Smooth muscle cell (in vitro differentiated cells): ENCODE data around the gene ASMTL. TPM values are rescaled to one million over a fixed set of nuclear protein-coding genes. Genes with fewer than 3 reads are reported as not detected.

ENCODE experiments used
- DNase-seq: peaks from one replicate; lab custom pipeline; 2025; ENCODE audit not compliant: unreplicated experiment; lab: John Stamatoyannopoulos, UW
- H2AFZ ChIP-seq: fragments of 200-600 bp; sonication (generic); 2 replicates; pipeline ENCODE4 v1.6.0; 2016; ENCODE audit warnings: antibody characterized with exemption, low read depth, mild to moderate bottlenecking
- H3F3A ChIP-seq: fragments of 200-600 bp; sonication (generic); 2 replicates; pipeline ENCODE4 v1.6.0; 2017; ENCODE audit warnings: antibody characterized with exemption, low read depth
- H3K27ac ChIP-seq: fragments of 200-600 bp; sonication (generic); 2 replicates; pipeline ENCODE4 v1.5.1; 2016; ENCODE audit warnings: low read depth, mild to moderate bottlenecking
- H3K27me3 ChIP-seq: fragments of 200-600 bp; sonication (generic); 2 replicates; pipeline ENCODE4 v1.6.1; 2016; ENCODE audit warnings: low read depth, mild to moderate bottlenecking
- H3K36me3 ChIP-seq: fragments of 200-600 bp; sonication (generic); 2 replicates; pipeline ENCODE4 v1.5.1; 2016; ENCODE audit warnings: low read depth
- H3K4me1 ChIP-seq: fragments of 200-600 bp; sonication (generic); 2 replicates; pipeline ENCODE4 v1.5.1; 2016; ENCODE audit warnings: low read depth
- H3K4me2 ChIP-seq: fragments of 200-600 bp; sonication (generic); 2 replicates; pipeline ENCODE4 v1.6.0; 2016; ENCODE audit warnings: mild to moderate bottlenecking
- H3K4me3 ChIP-seq: fragments of 200-600 bp; sonication (generic); 2 replicates; pipeline ENCODE4 v1.5.1; 2016; ENCODE audit warnings: mild to moderate bottlenecking
- H3K79me2 ChIP-seq: fragments of 200-600 bp; sonication (generic); 2 replicates; pipeline ENCODE4 v1.6.0; 2016; ENCODE audit warnings: low read depth, mild to moderate bottlenecking
- H3K9ac ChIP-seq: fragments of 200-600 bp; sonication (generic); 2 replicates; pipeline ENCODE4 v1.6.0; 2016; ENCODE audit warnings: low read depth
- H3K9me3 ChIP-seq: fragments of 200-600 bp; sonication (generic); replicated peaks from 2 replicates; pipeline ENCODE4 v1.5.1; 2016; ENCODE audit warnings: low read depth
- H4K20me1 ChIP-seq: fragments of 200-600 bp; sonication (generic); 2 replicates; pipeline ENCODE4 v1.6.0; 2016; ENCODE audit warnings: low read depth
- WGBS: methylation state at CpG from one replicate; pipeline ENCODE4 v1.1.7; 2016; ENCODE audit warnings: low lambda C conversion rate; 5-methylcytosine and 5-hydroxymethylcytosine counted together
- polyA plus RNA-seq: library from polyadenylated mRNA; unstranded; fragments of >200 nt; fragmentation: Nextera tagmentation; extraction: Ambion mirVana; gene quantifications from 2 replicates; pipeline ENCODE4 v1.2.1, GENCODE V29; 2016
- total RNA-seq: library from RNA; depleted of rRNA; stranded (reverse); fragments of >200 nt; gene quantifications from 2 replicates; pipeline ENCODE4 v1.2.3, GENCODE V29; 2014
- TF ChIP-seq, protein P1 (sequence below): fragments of 200-600 bp; sonication (generic); IDR thresholded peaks from 2 replicates; pipeline ENCODE4 v1.5.1; 2017; ENCODE audit warnings: borderline replicate concordance, mild to moderate bottlenecking, antibody characterized with exemption; ENCODE audit not compliant: insufficient read depth, poor library complexity, severe bottlenecking

The ASMTL gene
- total and polyA plus RNA-seq, 2 experiments from 2014 or later = 20.0 to 50.5 TPM

DNA sequence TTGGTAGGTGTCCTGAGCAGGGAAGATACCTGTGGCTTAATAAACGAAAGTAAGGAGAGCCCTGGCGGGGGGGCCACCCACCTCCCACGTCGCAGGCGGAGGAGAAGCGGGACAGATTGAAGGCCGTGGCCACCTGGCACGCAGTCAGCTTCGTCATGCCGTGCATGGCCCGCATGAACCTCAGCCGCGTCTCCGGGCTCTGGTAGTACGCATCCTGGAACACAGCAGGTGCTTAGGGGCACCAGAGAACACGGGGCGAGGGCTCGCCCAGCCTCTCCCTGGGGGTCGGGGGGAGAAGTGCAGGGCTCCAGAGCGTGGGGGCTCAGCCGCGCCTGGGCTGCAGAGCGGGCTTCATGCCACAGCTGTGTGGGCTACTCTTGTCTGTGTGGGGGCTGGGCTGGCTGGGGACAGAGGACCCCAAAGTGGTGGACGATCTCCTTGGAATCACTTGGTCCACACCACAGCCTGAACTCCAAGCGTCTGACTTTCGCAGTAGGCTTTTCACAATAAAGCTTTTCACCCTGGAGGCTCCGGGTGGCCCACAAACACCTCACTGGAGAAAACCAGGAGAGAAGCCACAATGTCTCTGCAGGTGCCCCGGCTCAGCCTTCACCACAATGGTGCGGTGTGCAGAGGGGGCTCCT is 33.7 kb downstream of the ASMTL start:
- Histone ChIP-seq H3K4me1 (no peaks in the 10 kb centered on the region), H3K4me3 (no peak overlapping the region), H3F3A (no peaks in the 10 kb centered on the region), H3K79me2 (no peaks in the 10 kb centered on the region), H4K20me1 (no peaks in the 10 kb centered on the region), H3K4me2 (no peak overlapping the region), H3K9ac (no peak overlapping the region), H2AFZ (no peak overlapping the region), H3K27ac (no peak overlapping the region), H3K9me3 (peaks cover 2% of the 10 kb centered on the region), H3K36me3 (peaks cover 7% of the 10 kb centered on the region), H3K27me3 (no peaks in the 10 kb centered on the region)
- TF ChIP-seq, protein P1, sequence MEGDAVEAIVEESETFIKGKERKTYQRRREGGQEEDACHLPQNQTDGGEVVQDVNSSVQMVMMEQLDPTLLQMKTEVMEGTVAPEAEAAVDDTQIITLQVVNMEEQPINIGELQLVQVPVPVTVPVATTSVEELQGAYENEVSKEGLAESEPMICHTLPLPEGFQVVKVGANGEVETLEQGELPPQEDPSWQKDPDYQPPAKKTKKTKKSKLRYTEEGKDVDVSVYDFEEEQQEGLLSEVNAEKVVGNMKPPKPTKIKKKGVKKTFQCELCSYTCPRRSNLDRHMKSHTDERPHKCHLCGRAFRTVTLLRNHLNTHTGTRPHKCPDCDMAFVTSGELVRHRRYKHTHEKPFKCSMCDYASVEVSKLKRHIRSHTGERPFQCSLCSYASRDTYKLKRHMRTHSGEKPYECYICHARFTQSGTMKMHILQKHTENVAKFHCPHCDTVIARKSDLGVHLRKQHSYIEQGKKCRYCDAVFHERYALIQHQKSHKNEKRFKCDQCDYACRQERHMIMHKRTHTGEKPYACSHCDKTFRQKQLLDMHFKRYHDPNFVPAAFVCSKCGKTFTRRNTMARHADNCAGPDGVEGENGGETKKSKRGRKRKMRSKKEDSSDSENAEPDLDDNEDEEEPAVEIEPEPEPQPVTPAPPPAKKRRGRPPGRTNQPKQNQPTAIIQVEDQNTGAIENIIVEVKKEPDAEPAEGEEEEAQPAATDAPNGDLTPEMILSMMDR = no peak
- no peak for DNase-seq
- WGBS = 97% methylated on average over 24 of the region's 29 CpGs

DNA sequence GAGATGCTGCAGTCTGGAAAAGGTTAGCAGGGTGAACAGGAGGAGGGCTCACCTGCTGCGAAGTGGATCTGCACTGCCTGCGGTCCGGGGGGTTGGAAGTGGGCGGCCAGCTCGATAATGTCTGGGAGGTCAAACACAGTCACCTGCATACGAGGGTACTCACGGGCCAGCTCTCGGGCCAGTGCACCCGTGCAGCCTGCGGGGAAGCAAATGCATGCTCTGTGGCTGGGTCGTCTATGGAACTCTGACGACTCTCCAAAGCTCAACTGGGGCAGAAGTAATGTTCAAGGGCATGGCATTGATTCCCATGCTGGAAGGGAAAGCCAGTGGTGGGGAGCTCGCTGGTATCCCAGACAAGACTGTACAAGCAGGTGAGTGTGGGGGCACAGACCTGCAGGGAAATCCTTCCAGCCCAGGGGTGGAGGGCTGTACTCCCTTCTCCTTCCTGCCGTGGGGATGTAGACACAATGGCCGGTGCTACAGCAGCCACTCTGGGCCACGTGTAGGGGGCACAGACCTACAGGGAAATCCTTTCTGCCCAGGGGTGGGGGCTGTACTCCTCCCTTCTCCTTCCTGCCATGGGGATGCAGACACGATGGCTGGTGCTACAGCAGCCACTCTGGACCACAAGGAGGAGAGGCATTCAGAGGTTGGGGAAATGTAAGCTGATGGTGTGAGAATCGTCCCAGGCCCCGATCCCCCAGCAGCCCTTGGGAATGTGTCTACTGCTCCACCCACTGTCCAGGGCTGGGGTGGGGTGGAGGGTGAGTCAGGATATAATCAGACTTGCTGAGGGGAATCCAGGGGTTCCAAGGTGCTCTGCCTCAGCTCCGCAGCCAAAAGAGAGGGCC is 34.6 kb downstream of the ASMTL start:
- H3K4me2 ChIP-seq = no peak overlapping the region

DNA sequence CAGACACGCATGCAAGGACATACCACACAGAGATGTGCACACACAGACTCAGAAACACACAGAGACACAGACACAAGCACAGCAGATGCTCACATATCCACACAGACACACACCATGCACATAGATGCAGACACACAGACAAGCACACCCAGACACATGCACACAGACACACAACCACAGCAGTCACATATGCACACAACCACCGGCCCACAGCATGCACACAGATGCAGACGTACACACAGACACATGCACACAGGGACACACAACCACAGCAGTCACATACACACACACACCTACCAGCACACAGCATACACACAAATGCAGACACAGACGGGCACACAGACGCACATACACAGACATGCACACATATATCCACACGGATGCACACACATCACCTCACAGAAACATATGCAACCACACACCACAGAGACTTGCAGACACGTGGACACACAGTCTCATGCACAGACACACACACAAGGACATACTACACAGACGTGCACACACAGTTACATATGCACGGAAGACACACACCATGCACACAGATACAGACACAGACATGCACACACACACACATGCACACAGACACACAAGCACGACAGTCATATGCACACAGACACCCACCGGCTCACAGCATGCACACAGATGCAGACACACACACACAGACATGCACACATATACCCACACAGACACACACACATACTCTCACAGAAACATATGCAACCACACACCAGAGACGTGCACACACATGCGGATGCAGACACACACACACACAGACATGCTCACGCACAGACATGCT is 35.5 kb downstream of the ASMTL start:
- H3K27me3 ChIP-seq = no peaks in the 10 kb centered on the region
- no peak overlapping the region for H2AFZ ChIP-seq
- H3K9me3 ChIP-seq = no peaks in the 10 kb centered on the region
- H3K9ac ChIP-seq = no peak overlapping the region
- no peaks in the 10 kb centered on the region for H3K79me2 ChIP-seq
- no peak for DNase-seq
- no peak overlapping the region for H3K4me2 ChIP-seq
- H3K36me3 ChIP-seq = no peaks in the 10 kb centered on the region
- no peak overlapping the region for H3K4me3 ChIP-seq
- no peak overlapping the region for H3K27ac ChIP-seq
- no peaks in the 10 kb centered on the region for H3F3A ChIP-seq
- WGBS = 71% methylated on average over 14 of the region's 14 CpGs
- H4K20me1 ChIP-seq = no peaks in the 10 kb centered on the region
- no peaks in the 10 kb centered on the region for H3K4me1 ChIP-seq
- TF ChIP-seq, protein P1 = no peak

More for the DNA sequence above, 34.6 kb downstream of the ASMTL start:
- no peaks in the 10 kb centered on the region for H4K20me1 ChIP-seq
- H3K4me3 ChIP-seq = no peak overlapping the region
- no peaks in the 10 kb centered on the region for H3F3A ChIP-seq
- no peak overlapping the region for H3K27ac ChIP-seq
- no peak overlapping the region for H3K9ac ChIP-seq
- H3K27me3 ChIP-seq = no peaks in the 10 kb centered on the region
- TF ChIP-seq, protein P1 = no peak
- no peaks in the 10 kb centered on the region for H3K79me2 ChIP-seq
- peaks cover under 1% of the 10 kb centered on the region for H3K9me3 ChIP-seq
- peaks cover 5% of the 10 kb centered on the region for H3K36me3 ChIP-seq
- no peaks in the 10 kb centered on the region for H3K4me1 ChIP-seq
- no peak for DNase-seq
- H2AFZ ChIP-seq = no peak overlapping the region
- WGBS = 94% methylated on average over 20 of the region's 20 CpGs
